NT2/D1 (cell line): ENCODE results near the gene MBOAT2.

Experiments
- SUZ12 ChIP-seq: IDR thresholded peaks from 2 replicates; pipeline ENCODE4 v1.6.1; 2011; ENCODE audit not compliant: insufficient read length, insufficient read depth; ENCODE audit errors: extremely low read depth
- YY1 ChIP-seq: IDR thresholded peaks from 2 replicates; pipeline ENCODE4 v1.6.1; 2011; ENCODE audit not compliant: insufficient read length, insufficient read depth
- ZNF274 ChIP-seq: IDR thresholded peaks from 2 replicates; pipeline ENCODE4 v1.6.1; 2011; ENCODE audit warnings: mild to moderate bottlenecking, low read depth, low read length

- no peak for TF ChIP-seq YY1
- no peak for TF ChIP-seq ZNF274
- TF ChIP-seq SUZ12 = no peak
These were observed 69.1 kb downstream of the MBOAT2 start for GRCh38 chr2:8934338-8934737.
